ENCODE data around the gene CBX7.

CBX7 gene

DNA sequence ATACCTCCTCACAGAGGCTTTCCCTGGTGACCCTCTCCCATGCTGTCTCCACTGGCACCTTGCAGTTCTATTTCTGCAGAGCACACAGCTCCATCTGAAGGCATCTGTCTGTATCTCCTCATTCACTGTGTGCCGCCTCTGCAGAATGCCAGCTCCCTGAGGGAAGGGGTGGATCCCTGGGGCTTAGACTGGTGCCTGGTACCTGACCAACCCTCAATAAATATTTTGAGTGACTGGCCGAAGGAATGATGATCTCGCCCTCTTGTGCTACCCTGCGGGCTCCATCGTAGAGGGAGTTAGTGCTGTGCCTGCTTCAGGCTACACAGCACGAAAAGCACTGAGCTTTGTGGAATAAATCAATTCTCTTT is 1.6 kb downstream of the CBX7 start:
- H3K4me3 ChIP-seq (ENCODE audit: low read depth, low read length) = no peak overlapping the region
- TF ChIP-seq, protein P1, sequence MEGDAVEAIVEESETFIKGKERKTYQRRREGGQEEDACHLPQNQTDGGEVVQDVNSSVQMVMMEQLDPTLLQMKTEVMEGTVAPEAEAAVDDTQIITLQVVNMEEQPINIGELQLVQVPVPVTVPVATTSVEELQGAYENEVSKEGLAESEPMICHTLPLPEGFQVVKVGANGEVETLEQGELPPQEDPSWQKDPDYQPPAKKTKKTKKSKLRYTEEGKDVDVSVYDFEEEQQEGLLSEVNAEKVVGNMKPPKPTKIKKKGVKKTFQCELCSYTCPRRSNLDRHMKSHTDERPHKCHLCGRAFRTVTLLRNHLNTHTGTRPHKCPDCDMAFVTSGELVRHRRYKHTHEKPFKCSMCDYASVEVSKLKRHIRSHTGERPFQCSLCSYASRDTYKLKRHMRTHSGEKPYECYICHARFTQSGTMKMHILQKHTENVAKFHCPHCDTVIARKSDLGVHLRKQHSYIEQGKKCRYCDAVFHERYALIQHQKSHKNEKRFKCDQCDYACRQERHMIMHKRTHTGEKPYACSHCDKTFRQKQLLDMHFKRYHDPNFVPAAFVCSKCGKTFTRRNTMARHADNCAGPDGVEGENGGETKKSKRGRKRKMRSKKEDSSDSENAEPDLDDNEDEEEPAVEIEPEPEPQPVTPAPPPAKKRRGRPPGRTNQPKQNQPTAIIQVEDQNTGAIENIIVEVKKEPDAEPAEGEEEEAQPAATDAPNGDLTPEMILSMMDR (IDR thresholded peaks at IDR 0.05; ENCODE audit: borderline replicate concordance, insufficient read depth, low read depth, low read length) = no peak

DNA sequence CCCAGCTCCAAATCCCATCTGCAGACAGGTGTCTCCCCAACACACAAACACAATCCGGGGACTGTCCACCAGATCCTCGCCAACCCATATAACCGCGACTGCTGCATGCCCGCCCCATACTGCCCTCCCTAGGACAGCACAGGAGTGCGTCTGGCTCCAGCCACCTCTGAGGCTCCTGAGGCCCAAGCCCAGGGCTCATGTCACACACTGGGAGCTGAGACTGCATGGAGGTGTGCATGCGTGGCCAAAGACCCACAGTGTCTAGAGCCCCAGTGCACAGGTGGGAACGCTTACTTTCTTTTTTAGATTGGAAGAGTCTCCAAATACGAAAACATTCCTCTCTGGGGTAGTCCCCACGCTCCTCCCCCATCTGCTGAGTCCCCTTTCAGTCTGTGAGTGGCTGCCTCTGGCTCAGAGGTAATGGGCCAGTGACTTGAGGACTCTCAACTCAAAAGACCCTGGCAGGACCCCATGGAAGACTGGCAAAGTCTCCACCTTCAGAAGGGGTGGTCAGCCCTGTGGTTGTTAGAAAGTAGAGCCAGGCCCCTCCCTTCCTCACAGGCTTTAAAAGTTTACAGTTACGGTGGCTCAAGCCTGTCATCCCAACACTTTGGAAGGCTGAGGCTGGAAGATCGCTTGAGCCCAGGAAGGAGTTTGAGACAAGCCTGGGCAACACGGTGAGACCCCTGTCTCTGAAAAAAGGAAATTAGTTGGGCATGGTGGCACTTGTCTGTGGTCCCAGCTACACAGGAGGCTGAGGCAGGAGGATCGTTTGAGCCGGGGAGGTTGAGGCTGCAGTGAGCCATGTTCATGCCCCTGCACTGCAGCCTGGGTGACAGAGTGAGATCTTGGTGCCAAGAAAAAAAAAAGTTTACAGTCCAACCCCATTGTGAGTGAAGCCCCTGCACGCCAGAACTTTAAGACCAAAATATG is 2.3 kb downstream of the CBX7 start:
- H3K4me3 ChIP-seq (ENCODE audit: low read depth, low read length) = no peak overlapping the region
- TF ChIP-seq, protein P1 (IDR thresholded peaks at IDR 0.05; ENCODE audit: borderline replicate concordance, insufficient read depth, low read depth, low read length) = no peak

DNA sequence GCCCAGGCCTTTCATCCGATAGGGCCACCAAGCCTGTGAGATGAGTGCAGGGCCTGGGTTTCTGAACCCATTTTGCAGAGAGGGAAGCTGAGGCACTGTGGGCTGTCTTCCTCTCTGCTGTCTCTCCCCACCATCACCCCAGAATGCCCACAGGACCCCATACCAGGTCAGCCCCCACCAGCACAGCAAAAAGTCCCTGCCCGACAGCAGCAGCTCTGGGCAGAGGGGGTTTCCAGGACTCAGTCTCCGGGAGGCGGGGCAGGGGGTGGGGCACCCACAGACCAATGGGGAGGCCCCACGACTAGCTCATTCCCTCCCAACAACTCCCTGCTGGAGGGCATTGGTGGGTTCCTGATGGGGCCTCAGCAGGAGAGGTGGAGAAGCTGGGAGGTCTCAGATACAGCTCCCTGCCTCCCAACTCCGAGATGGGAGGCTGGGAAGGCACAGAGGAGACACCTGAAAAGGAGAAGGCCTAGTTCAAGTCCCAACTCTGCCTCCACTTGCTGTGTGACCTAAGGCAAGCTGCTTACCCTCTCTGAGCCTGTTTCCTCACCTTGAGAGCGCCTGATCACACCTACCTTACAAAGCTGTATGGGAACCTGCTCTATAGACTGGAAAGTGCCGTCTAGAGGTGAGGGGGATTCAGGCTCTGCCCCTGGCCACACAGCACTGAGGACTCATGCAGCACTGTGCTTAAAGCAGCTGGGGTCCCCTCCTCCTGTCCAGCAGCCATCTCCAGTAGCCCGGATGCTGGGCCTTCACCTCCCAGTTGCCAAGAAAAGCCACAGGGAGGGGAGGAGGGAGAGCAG is 3.5 kb downstream of the CBX7 start:
- TF ChIP-seq, protein P1 (IDR thresholded peaks at IDR 0.05; ENCODE audit: borderline replicate concordance, insufficient read depth, low read depth, low read length) = no peak
- H3K4me3 ChIP-seq (ENCODE audit: low read depth, low read length) = peak overlapping the region; percentile 17

DNA sequence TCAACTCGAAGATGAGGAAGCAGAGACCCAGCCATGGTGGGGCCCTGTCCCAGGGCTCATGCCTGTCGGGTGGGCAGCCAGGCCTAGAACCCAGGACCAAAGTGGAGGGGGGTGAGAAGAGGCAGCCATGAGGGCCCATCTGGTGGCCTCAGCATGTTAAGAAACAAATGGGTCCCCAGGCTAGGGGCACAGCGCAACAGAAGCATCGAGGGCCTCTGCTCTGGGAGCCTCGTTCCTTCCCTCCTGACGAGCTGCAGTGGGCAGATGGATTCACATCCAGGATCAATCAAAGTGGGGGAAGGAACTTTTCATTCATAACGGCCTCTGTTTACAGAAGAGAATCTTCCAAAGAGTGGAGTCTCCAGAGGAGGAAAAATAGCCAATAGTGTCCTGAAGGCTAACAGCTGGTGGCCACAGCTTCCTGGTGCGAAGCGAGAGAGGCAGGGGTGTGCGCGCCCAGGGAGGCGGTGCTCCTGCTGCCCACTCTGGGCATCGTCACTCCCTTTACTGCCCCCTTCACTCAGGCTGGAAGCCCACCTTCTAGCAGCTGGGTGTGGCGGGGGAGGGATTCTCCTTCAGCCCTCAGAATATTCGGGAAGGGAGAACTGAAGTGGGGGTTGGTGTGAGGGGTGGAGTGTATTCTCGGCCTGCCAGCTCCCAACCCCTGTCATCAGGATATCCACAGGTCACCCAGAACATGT is 4.3 kb downstream of the CBX7 start:
- TF ChIP-seq, protein P1 (IDR thresholded peaks at IDR 0.05; ENCODE audit: borderline replicate concordance, insufficient read depth, low read depth, low read length) = no peak
- no peak overlapping the region for H3K4me3 ChIP-seq (ENCODE audit: low read depth, low read length)

DNA sequence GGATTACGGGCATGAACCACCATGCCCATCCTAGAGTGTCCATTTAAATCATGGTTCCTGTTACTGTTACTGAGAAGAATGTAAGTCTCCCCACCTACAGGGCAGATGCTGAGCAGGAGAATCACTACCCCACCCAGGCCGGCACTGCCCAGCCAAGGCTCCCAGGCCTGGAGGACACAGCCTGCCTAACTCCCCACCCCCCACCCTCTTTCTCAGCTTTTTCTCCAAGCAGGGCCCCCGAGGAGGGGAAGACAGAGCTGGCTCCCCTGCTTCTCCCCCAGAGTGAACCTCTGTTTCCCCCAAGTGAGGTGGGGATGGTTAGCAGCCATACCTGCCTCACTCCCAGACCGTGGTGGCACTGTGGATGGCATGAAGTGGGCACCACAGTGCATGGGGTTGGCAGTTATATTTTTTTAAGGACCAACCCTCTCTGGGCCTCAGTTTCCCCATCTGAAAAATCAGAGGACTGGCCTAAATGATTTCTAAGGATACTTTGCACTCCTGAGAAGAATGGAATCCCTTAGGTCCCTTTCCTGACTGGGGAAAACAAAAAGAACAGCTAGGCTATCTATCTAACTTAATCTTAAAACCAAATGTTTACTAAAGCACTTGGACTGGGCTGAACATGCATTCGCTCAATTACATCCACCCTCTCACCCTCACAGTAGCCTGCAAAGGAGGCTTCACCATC is 5.0 kb downstream of the CBX7 start:
- TF ChIP-seq, protein P1 (IDR thresholded peaks at IDR 0.05; ENCODE audit: borderline replicate concordance, insufficient read depth, low read depth, low read length) = no peak
- no peak overlapping the region for H3K4me3 ChIP-seq (ENCODE audit: low read depth, low read length)

DNA sequence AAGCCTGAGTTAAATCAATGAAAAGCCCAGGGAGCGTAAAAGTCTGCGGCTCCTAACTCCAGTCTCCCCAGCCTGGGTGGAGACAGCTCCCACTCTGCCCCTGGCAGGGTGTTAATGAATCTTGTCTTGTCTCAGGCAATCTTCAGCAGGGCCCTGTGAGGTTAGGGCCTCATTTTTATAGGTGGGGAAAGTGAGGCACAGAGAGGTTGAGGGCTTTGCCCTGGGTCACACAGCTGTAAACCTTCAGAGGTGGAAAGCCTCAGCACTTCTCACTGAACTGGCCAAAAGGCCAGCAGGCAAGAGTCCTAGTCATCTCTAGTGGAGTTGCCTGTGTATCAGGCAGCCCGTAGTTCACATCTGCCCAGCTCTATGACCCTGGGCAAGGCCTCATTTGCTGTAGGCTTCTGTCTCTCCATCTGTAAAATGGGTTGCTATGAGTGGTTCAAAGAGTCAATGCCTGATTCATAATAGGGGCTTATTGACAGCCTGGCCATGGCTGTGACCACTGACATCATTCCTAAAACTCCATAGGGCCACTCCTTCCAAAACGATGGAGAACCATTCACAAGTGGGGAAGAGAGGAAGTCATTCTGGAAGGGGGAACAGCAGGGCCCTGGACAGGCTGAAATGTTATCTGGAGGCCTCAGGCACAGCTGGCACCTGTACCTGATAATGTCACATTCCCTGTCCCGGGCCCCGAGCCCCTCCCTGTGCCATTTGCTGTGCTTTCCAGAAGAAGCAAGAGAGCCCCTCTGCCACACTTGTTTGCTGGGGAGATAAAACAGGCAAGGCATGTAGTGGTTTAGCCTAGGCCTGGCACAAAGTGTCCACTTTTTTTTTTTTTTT is 6.0 kb downstream of the CBX7 start:
- no peak overlapping the region for H3K4me3 ChIP-seq (ENCODE audit: low read depth, low read length)
- TF ChIP-seq, protein P1 (IDR thresholded peaks at IDR 0.05; ENCODE audit: borderline replicate concordance, insufficient read depth, low read depth, low read length) = no peak

All from GM12875 (cell line).